IMR-90 (cell line): ENCODE results near the gene COMP. TPM values are rescaled to one million over a fixed set of nuclear protein-coding genes. Genes with fewer than 3 reads are reported as not detected.

Source experiments
- ATAC-seq: fragments of 200-7000 bp; cut with Tn5 transposase; 2 replicates; pipeline ENCODE4 v1.9.1; 2020; ENCODE audit warnings: low read depth, mild to moderate bottlenecking, moderate library complexity
- BruUV-seq: library from RNA; stranded (reverse); fragments of 400-500 nt; replicated peaks from 2 replicates; lab custom pipeline; 2021; lab: Mats Ljungman, UMichigan
- CTCF ChIA-PET: fragments of 300-600 bp; formaldehyde crosslinking; extraction: SDS; loops from one replicate; lab custom pipeline; 2021; ENCODE audit warnings: antibody characterized with exemption; lab: Yijun Ruan, JAX
- POLR2A ChIA-PET: fragments of 300-600 bp; sonication (Branson Sonifier 250); formaldehyde crosslinking; loops from one replicate; lab custom pipeline; 2022; ENCODE audit warnings: antibody characterized with exemption; ENCODE audit not compliant: unreplicated experiment; lab: Charles Lee
- DNase-seq: peaks from one replicate; pipeline ENCODE4 v3.0.0; 2013
- H2AFZ ChIP-seq: replicated peaks from 2 replicates; pipeline ENCODE3; 2013; ENCODE audit warnings: low read length, mild to moderate bottlenecking; ENCODE audit not compliant: poor library complexity
- H2AK5ac ChIP-seq: 2 replicates; pipeline ENCODE4 v1.6.1; 2013; ENCODE audit warnings: low read depth, low read length, inconsistent platforms
- H2AK9ac ChIP-seq: replicated peaks from 2 replicates; pipeline ENCODE3; 2013; ENCODE audit warnings: mild to moderate bottlenecking, low read depth, low read length, moderate library complexity; ENCODE audit not compliant: poor library complexity
- H2BK120ac ChIP-seq: 2 replicates; pipeline ENCODE4 v1.6.1; 2013; ENCODE audit warnings: low read depth, low read length, inconsistent platforms
- H2BK15ac ChIP-seq: 3 replicates; pipeline ENCODE4 v1.6.1; 2013; ENCODE audit warnings: low read depth, low read length, inconsistent platforms
- H2BK20ac ChIP-seq: 2 replicates; pipeline ENCODE4 v1.6.1; 2013; ENCODE audit warnings: low read depth, mild to moderate bottlenecking, inconsistent platforms, low read length, moderate library complexity
- H2BK5ac ChIP-seq: 2 replicates; pipeline ENCODE4 v1.6.1; 2013; ENCODE audit warnings: mild to moderate bottlenecking, low read depth, low read length, inconsistent platforms; ENCODE audit not compliant: poor library complexity, severe bottlenecking
- H3K14ac ChIP-seq: replicated peaks from 2 replicates; pipeline ENCODE4 v1.6.1; 2013; ENCODE audit warnings: low read depth, low read length, inconsistent platforms
- H3K18ac ChIP-seq: 2 replicates; pipeline ENCODE4 v1.6.1; 2013; ENCODE audit warnings: low read depth, low read length, control low read depth
- H3K23ac ChIP-seq: 2 replicates; pipeline ENCODE4 v1.6.1; 2013; ENCODE audit warnings: low read depth, low read length, inconsistent platforms
- H3K27ac ChIP-seq: 2 replicates; pipeline ENCODE4 v1.5.1; 2013; ENCODE audit warnings: mild to moderate bottlenecking, control low read depth, low read length; ENCODE audit not compliant: insufficient read depth
- H3K27me3 ChIP-seq: 2 replicates; pipeline ENCODE4 v1.6.1; 2013; ENCODE audit warnings: low read length; ENCODE audit not compliant: control insufficient read depth, insufficient read depth
- H3K36me3 ChIP-seq: 2 replicates; pipeline ENCODE4 v1.6.1; 2013; ENCODE audit warnings: low read length, mixed read lengths; ENCODE audit not compliant: control insufficient read depth, insufficient read depth
- H3K4ac ChIP-seq: 2 replicates; pipeline ENCODE4 v1.6.1; 2013; ENCODE audit warnings: low read depth, low read length, inconsistent platforms
- H3K4me1 ChIP-seq: 2 replicates; pipeline ENCODE4 v1.6.1; 2013; ENCODE audit warnings: low read length, mixed read lengths; ENCODE audit not compliant: control insufficient read depth, insufficient read depth
- H3K4me2 ChIP-seq: 2 replicates; pipeline ENCODE4 v1.6.1; 2013; ENCODE audit warnings: low read depth, mild to moderate bottlenecking, control low read depth, low read length, moderate library complexity
- H3K4me3 ChIP-seq: 2 replicates; pipeline ENCODE4 v1.5.1; 2013; ENCODE audit warnings: low read depth, mild to moderate bottlenecking, control low read depth, low read length, moderate library complexity; ENCODE audit not compliant: insufficient read depth
- H3K56ac ChIP-seq: 2 replicates; pipeline ENCODE4 v1.6.1; 2013; ENCODE audit warnings: low read length, inconsistent platforms; ENCODE audit not compliant: insufficient read depth; ENCODE audit errors: extremely low read depth
- H3K79me1 ChIP-seq, 2 experiments: 2 replicates each; pipeline ENCODE4 v1.6.1; 2013; ENCODE audit warnings: low read length in 2 of 2, inconsistent platforms in 1 of 2, low read depth in 1 of 2
- H3K9ac ChIP-seq: 2 replicates; pipeline ENCODE4 v1.6.1; 2013; ENCODE audit warnings: low read depth, low read length, control low read depth
- H3K9me1 ChIP-seq: 2 replicates; pipeline ENCODE4 v1.6.1; 2013; ENCODE audit warnings: low read length, inconsistent platforms; ENCODE audit not compliant: insufficient read depth
- H3K9me3 ChIP-seq: 2 replicates; pipeline ENCODE4 v1.6.1; 2013; ENCODE audit warnings: low read length; ENCODE audit not compliant: control insufficient read depth, insufficient read depth
- H4K20me1 ChIP-seq: 2 replicates; pipeline ENCODE4 v1.6.1; 2013; ENCODE audit warnings: low read length, inconsistent platforms; ENCODE audit not compliant: insufficient read depth
- H4K5ac ChIP-seq: 2 replicates; pipeline ENCODE4 v1.6.1; 2013; ENCODE audit warnings: mild to moderate bottlenecking, low read depth, low read length, control low read depth
- H4K8ac ChIP-seq, 2 experiments: 2 replicates each; pipeline ENCODE4 v1.6.1; 2013; ENCODE audit warnings: low read depth in 2 of 2, low read length in 2 of 2, control low read depth in 1 of 2, inconsistent platforms in 1 of 2
- H4K91ac ChIP-seq: 2 replicates; pipeline ENCODE4 v1.6.1; 2013; ENCODE audit warnings: low read depth, low read length, inconsistent platforms; ENCODE audit not compliant: insufficient read depth
- WGBS, 2 experiments: methylation state at CpG; one replicate each; pipeline versions ENCODE4 v1.1.5 to v1.1.7; 2013; ENCODE audit warnings: missing lambda C conversion rate in 2 of 2; ENCODE audit not compliant: insufficient read length in 1 of 2; ENCODE audit errors: extremely low coverage in 2 of 2; 5-methylcytosine and 5-hydroxymethylcytosine counted together
- dilution Hi-C: fragments of 300-500 bp; cut with HindIII; formaldehyde crosslinking; loops from one replicate; pipeline ENCODE4 v1.14.3; 2018; ENCODE audit warnings: low sequenced_read_pairs; ENCODE audit not compliant: unreplicated experiment
- in situ Hi-C: fragments of 300-500 bp; cut with MboI; formaldehyde crosslinking; loops from 3 replicates; pipeline ENCODE4 v1.14.3; 2019; ENCODE audit warnings: low sequenced_read_pairs, inconsistent platforms, mixed read lengths
- intact Hi-C: fragments of 100-400 bp; cut with micrococcal nuclease; formaldehyde crosslinking; loops from 2 replicates; pipeline ENCODE4 v1.10.0; 2022
- polyA plus RNA-seq, 3 experiments: library from polyadenylated mRNA; depleted of rRNA; stranded (reverse); fragments of >200 nt; gene quantifications; 2 replicates each; pipeline ENCODE4 v1.2.3, GENCODE V29; 2012; ENCODE audit warnings: low replicate concordance in 1 of 3
- total RNA-seq: library from RNA; depleted of rRNA; stranded (reverse); fragments of >200 nt; gene quantifications from 2 replicates; pipeline ENCODE4 v1.2.3, GENCODE V29; 2012
- TF ChIP-seq, protein P1 (sequence below): fragments of 150-350 bp; IDR thresholded peaks from 2 replicates; pipeline ENCODE4 v1.6.1; 2016; ENCODE audit warnings: low read depth, mild to moderate bottlenecking, low read length, moderate library complexity, borderline replicate concordance

Gene COMP
- total and polyA plus RNA-seq, 2 of the 4 experiments (the other 2 are of a cell fraction): under 0.01 to 0.43 TPM

DNA sequence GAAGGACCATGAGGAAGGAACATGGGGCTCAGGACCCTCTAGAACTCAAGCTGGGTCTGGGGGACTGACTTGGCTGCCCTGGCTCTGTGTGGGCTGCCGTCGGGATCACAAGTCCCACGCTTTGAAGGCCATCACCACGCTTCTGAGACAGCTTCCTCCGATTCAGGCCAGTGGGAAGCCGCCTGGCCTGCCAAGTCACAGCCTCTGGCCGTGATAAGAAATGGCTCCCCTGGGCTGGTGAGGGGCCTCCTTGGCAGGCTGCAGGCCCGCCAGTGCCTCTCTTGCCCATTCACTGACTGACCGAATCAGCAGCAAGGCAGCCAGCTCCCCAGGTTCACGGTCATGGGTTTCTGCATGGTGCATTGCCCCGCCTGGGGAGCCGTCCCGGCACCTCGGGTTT lies 48.8 kb downstream of the COMP start:
- no peak overlapping the region for H3K27ac ChIP-seq
- ATAC-seq (no peak), DNase-seq (no peak)
- H2BK120ac ChIP-seq: no peak overlapping the region
- H2BK20ac ChIP-seq: no peak overlapping the region
- dilution Hi-C loops: no loop called here
- no peak overlapping the region for H2BK5ac ChIP-seq
- H4K5ac ChIP-seq: no peak overlapping the region
- no peak overlapping the region for H2AK5ac ChIP-seq
- no peaks in the 10 kb centered on the region for H3K9me1 ChIP-seq
- H3K79me1 ChIP-seq: peaks cover 0 to 7% of the 10 kb centered on the region in 2 experiments; a peak in 2 of 4 replicates
- H4K20me1 ChIP-seq: peaks cover 20% of the 10 kb centered on the region
- CTCF ChIA-PET: no interaction called here
- TF ChIP-seq, protein P1, sequence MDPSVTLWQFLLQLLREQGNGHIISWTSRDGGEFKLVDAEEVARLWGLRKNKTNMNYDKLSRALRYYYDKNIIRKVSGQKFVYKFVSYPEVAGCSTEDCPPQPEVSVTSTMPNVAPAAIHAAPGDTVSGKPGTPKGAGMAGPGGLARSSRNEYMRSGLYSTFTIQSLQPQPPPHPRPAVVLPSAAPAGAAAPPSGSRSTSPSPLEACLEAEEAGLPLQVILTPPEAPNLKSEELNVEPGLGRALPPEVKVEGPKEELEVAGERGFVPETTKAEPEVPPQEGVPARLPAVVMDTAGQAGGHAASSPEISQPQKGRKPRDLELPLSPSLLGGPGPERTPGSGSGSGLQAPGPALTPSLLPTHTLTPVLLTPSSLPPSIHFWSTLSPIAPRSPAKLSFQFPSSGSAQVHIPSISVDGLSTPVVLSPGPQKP: no peak
- no peak overlapping the region for H2BK15ac ChIP-seq
- 86% methylated on average over 13 of the region's 14 CpGs; no CpG with 5 or more reads in 1 of the 2 experiments for WGBS, 2 experiments
- no peaks in the 10 kb centered on the region for H3K9me3 ChIP-seq
- H3K56ac ChIP-seq: no peak overlapping the region
- H2AK9ac ChIP-seq: peak overlapping the region; percentile 65
- intact Hi-C loops: no loop called here
- H3K36me3 ChIP-seq: peaks cover 4% of the 10 kb centered on the region; the same call in 1 of the 2 replicates
- H3K27me3 ChIP-seq: no peaks in the 10 kb centered on the region
- BruUV-seq: no TSS peak
- no peak overlapping the region for H3K23ac ChIP-seq
- no peak overlapping the region for H3K14ac ChIP-seq
- no peak overlapping the region for H3K18ac ChIP-seq
- in situ Hi-C loops: no loop called here
- no peak overlapping the region for H3K4me3 ChIP-seq
- no peak overlapping the region for H4K8ac ChIP-seq
- no peak overlapping the region for H3K9ac ChIP-seq
- peaks cover 7% of the 10 kb centered on the region; the same call in 1 of the 2 replicates for H3K4me1 ChIP-seq
- H3K4ac ChIP-seq: no peak overlapping the region
- no peak overlapping the region for H2AFZ ChIP-seq
- no peak overlapping the region for H3K4me2 ChIP-seq
- POLR2A ChIA-PET: no interaction called here
- no peak overlapping the region for H4K91ac ChIP-seq
